GM23338 (cell line): ENCODE measurements around the gene PIWIL4.

Experiments
- EZH2 ChIP-seq: fragments of 200-600 bp; sonication (generic); IDR thresholded peaks from one replicate; pipeline ENCODE4 v1.8.0; 2017; ENCODE audit warnings: antibody characterized with exemption, mild to moderate bottlenecking, low read depth; ENCODE audit not compliant: unreplicated experiment
- EZH2phosphoT487 ChIP-seq: fragments of 200-600 bp; sonication (generic); IDR thresholded peaks from one replicate; pipeline ENCODE4 v1.8.1; 2018; ENCODE audit warnings: antibody characterized with exemption; ENCODE audit not compliant: unreplicated experiment
- JUNB ChIP-seq: IDR thresholded peaks from one replicate; pipeline ENCODE4 v1.6.1; 2016; ENCODE audit warnings: antibody characterized with exemption; ENCODE audit not compliant: unreplicated experiment
- POLR2AphosphoS5 ChIP-seq: IDR thresholded peaks from 2 replicates; pipeline ENCODE4 v1.6.1; 2016; ENCODE audit warnings: antibody characterized with exemption, low read depth
- TF ChIP-seq, protein P1 (sequence below), 2 experiments: fragments of 200-600 bp in 1 of 2; sonication (generic) in 1 of 2; conservative IDR thresholded peaks; 2 replicates each; pipeline versions ENCODE4 v1.5.1 to v1.6.1; 2016 to 2017; ENCODE audit warnings: antibody characterized with exemption in 2 of 2, low read depth in 2 of 2, mild to moderate bottlenecking in 2 of 2, moderate library complexity in 1 of 2
- TF ChIP-seq, protein P2 (sequence below): IDR thresholded peaks from one replicate; pipeline ENCODE4 v1.6.1; 2018; ENCODE audit warnings: antibody characterized with exemption; ENCODE audit not compliant: unreplicated experiment

DNA sequence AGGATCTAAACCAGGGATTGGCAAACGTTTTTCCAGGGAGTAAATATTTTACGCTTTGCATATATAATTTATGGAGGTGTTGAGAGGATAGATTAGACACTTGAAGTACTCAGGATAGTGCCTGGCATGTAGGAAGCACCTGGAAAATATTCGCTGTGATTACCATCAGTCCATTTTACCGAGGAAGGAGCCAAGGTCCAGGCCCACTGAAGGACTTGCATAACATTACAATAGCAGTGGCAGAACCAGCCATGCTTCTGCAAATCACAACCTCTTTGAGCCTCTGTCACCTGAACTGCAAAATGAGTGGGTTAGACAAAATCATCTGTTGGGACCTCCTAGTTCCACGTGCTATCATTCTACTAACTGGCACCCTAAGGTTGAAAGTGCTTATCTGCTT is 18.0 kb upstream of the PIWIL4 start:
- TF ChIP-seq, protein P1, sequence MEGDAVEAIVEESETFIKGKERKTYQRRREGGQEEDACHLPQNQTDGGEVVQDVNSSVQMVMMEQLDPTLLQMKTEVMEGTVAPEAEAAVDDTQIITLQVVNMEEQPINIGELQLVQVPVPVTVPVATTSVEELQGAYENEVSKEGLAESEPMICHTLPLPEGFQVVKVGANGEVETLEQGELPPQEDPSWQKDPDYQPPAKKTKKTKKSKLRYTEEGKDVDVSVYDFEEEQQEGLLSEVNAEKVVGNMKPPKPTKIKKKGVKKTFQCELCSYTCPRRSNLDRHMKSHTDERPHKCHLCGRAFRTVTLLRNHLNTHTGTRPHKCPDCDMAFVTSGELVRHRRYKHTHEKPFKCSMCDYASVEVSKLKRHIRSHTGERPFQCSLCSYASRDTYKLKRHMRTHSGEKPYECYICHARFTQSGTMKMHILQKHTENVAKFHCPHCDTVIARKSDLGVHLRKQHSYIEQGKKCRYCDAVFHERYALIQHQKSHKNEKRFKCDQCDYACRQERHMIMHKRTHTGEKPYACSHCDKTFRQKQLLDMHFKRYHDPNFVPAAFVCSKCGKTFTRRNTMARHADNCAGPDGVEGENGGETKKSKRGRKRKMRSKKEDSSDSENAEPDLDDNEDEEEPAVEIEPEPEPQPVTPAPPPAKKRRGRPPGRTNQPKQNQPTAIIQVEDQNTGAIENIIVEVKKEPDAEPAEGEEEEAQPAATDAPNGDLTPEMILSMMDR (conservative IDR thresholded peaks at IDR 0.05; ENCODE audit: low read depth in 2 of 2), result no peak
- TF ChIP-seq, protein P2, sequence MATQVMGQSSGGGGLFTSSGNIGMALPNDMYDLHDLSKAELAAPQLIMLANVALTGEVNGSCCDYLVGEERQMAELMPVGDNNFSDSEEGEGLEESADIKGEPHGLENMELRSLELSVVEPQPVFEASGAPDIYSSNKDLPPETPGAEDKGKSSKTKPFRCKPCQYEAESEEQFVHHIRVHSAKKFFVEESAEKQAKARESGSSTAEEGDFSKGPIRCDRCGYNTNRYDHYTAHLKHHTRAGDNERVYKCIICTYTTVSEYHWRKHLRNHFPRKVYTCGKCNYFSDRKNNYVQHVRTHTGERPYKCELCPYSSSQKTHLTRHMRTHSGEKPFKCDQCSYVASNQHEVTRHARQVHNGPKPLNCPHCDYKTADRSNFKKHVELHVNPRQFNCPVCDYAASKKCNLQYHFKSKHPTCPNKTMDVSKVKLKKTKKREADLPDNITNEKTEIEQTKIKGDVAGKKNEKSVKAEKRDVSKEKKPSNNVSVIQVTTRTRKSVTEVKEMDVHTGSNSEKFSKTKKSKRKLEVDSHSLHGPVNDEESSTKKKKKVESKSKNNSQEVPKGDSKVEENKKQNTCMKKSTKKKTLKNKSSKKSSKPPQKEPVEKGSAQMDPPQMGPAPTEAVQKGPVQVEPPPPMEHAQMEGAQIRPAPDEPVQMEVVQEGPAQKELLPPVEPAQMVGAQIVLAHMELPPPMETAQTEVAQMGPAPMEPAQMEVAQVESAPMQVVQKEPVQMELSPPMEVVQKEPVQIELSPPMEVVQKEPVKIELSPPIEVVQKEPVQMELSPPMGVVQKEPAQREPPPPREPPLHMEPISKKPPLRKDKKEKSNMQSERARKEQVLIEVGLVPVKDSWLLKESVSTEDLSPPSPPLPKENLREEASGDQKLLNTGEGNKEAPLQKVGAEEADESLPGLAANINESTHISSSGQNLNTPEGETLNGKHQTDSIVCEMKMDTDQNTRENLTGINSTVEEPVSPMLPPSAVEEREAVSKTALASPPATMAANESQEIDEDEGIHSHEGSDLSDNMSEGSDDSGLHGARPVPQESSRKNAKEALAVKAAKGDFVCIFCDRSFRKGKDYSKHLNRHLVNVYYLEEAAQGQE, result no peak
- TF ChIP-seq POLR2AphosphoS5 (no peak), EZH2 (no peak), EZH2phosphoT487 (no peak), JUNB (no peak)
